Thyroid gland (tissue), 4 donors: Measurements from ENCODE around the gene TCF12. TPM values are rescaled to one million over a fixed set of nuclear protein-coding genes. Genes with fewer than 3 reads are reported as not detected.

Source experiments
- DNase-seq, 2 donors: peaks; one replicate each; pipeline ENCODE4 v3.0.0-alpha.2; 2019
- H3K27ac ChIP-seq, 3 donors: fragments of 200-600 bp; sonication (generic); 1 replicate in 2 of 3; 2 replicates in 1 of 3; pipeline ENCODE4 v1.5.1; 2016 to 2019; ENCODE audit warnings: mild to moderate bottlenecking in 1 of 3, moderate library complexity in 1 of 3
- H3K27me3 ChIP-seq: fragments of 200-600 bp; sonication (generic); one replicate; pipeline ENCODE4 v1.5.1; 2019
- H3K36me3 ChIP-seq, 2 donors: fragments of 200-600 bp; sonication (generic); one replicate each; pipeline ENCODE4 v1.5.1; 2016 to 2019
- H3K4me1 ChIP-seq, 2 donors: fragments of 200-600 bp; sonication (generic); one replicate each; pipeline ENCODE4 v1.5.1; 2017 to 2019
- H3K4me3 ChIP-seq, 3 donors: fragments of 200-600 bp; sonication (generic); replicated peaks in 1 of 3; 1 replicate in 2 of 3; 2 replicates in 1 of 3; pipeline ENCODE4 v1.5.1; 2016; ENCODE audit warnings: mild to moderate bottlenecking in 1 of 3
- H3K9me3 ChIP-seq: fragments of 200-600 bp; sonication (generic); one replicate; pipeline ENCODE4 v1.5.1; 2017
- CTCF ChIP-seq, 6 experiments: fragments of 200-600 bp in 3 of 6; fragments of 450-650 bp in 3 of 6; sonication (generic) in 3 of 6; IDR thresholded peaks; one replicate each; pipeline ENCODE4 v1.5.1; 2016 to 2019; ENCODE audit warnings: antibody characterized with exemption in 6 of 6, mild to moderate bottlenecking in 2 of 6, inconsistent platforms in 1 of 6, moderate library complexity in 1 of 6
- POLR2A ChIP-seq, 2 donors: fragments of 450-650 bp; IDR thresholded peaks; one replicate each; pipeline ENCODE4 v1.6.1; 2017; ENCODE audit warnings: antibody characterized with exemption in 2 of 2, mild to moderate bottlenecking in 2 of 2, moderate library complexity in 1 of 2
- WGBS, 2 donors: methylation state at CpG; one replicate each; pipeline ENCODE4 v1.1.5; 2017; 5-methylcytosine and 5-hydroxymethylcytosine counted together
- intact Hi-C: fragments of 100-400 bp; cut with DNase I; formaldehyde crosslinking; loops from one replicate; pipeline ENCODE4 v1.15.1; 2023
- total RNA-seq, 4 donors: library from RNA; depleted of rRNA; stranded (reverse); fragments of >200 nt; gene quantifications; one replicate each; pipeline ENCODE4 v1.2.3, GENCODE V29; 2016

The TCF12 gene
- total RNA-seq, 4 donors from 2014 or later: 54.8 to 156 (median 108) TPM

- no peak for TF ChIP-seq CTCF (IDR thresholded peaks at IDR 0.05)
- no peak for TF ChIP-seq POLR2A (IDR thresholded peaks at IDR 0.05)
- Histone ChIP-seq H3K4me3 (no peak overlapping the region), H3K9me3 (no peaks in the 10 kb centered on the region), H3K36me3 (no peaks in the 10 kb centered on the region), H3K27me3 (no peaks in the 10 kb centered on the region), H3K27ac (no peak overlapping the region), H3K4me1 (peaks cover 0 to 4% of the 10 kb centered on the region in 2 donors)
- 58 to 78% methylated on average over 3 of the region's 3 CpGs for whole genome bisulfite sequencing, 2 donors
- DNase-seq: no peak
- intact Hi-C loops: no loop called here
These were observed 165.7 kb downstream of the TCF12 start for GRCh38 chr15:57084192-57084591.

GRCh38 chr15:57085267-57085666, 166.8 kb downstream of the TCF12 start:
- no peaks in the 10 kb centered on the region for H3K36me3 ChIP-seq
- H3K4me3 ChIP-seq: no peak overlapping the region
- WGBS, 2 donors: 95 to 96% methylated on average over 4 of the region's 4 CpGs
- no peak for TF ChIP-seq POLR2A (IDR thresholded peaks at IDR 0.05)
- no peak for TF ChIP-seq CTCF (IDR thresholded peaks at IDR 0.05)
- no peaks in the 10 kb centered on the region for H3K27me3 ChIP-seq
- intact Hi-C loops: no loop called here
- H3K4me1 ChIP-seq: peaks cover 0 to under 1% of the 10 kb centered on the region in 2 donors
- no peak for DNase-seq
- no peaks in the 10 kb centered on the region for H3K9me3 ChIP-seq
- no peak overlapping the region for H3K27ac ChIP-seq

- Histone ChIP-seq H3K9me3 (no peaks in the 10 kb centered on the region), H3K4me1 (peaks cover 0 to 3% of the 10 kb centered on the region in 2 donors), H3K27me3 (no peaks in the 10 kb centered on the region), H3K27ac (no peak overlapping the region), H3K4me3 (no peak overlapping the region), H3K36me3 (no peaks in the 10 kb centered on the region)
- intact Hi-C loops: no loop called here
- 96 to 97% methylated on average over 4 of the region's 4 CpGs for WGBS, 2 donors
- DNase-seq: no peak
- TF ChIP-seq CTCF (IDR thresholded peaks at IDR 0.05) (no peak), POLR2A (IDR thresholded peaks at IDR 0.05) (no peak)
These were observed 168.5 kb downstream of the TCF12 start for GRCh38 chr15:57086857-57087427.

- no peak overlapping the region for H3K4me3 ChIP-seq
- no peak for TF ChIP-seq CTCF (IDR thresholded peaks at IDR 0.05)
- no peak for TF ChIP-seq POLR2A (IDR thresholded peaks at IDR 0.05)
- peaks cover 0 to 7% of the 10 kb centered on the region in 2 donors for H3K4me1 ChIP-seq
- 97 to 98% methylated on average over 6 of the region's 6 CpGs for WGBS, 2 donors
- H3K36me3 ChIP-seq: no peaks in the 10 kb centered on the region
- no peaks in the 10 kb centered on the region for H3K9me3 ChIP-seq
- H3K27ac ChIP-seq: no peak overlapping the region
- no peaks in the 10 kb centered on the region for H3K27me3 ChIP-seq
- intact Hi-C loops: no loop called here
- no peak for DNase-seq
These were observed 171.5 kb downstream of the TCF12 start for GRCh38 chr15:57089815-57090495.

- no peak overlapping the region for H3K27ac ChIP-seq
- no peak for TF ChIP-seq POLR2A (IDR thresholded peaks at IDR 0.05)
- TF ChIP-seq CTCF (IDR thresholded peaks at IDR 0.05): no peak
- DNase-seq: no peak
- no peak overlapping the region for H3K4me3 ChIP-seq
- H3K4me1 ChIP-seq: peaks cover 0 to 7% of the 10 kb centered on the region in 2 donors
- H3K36me3 ChIP-seq: no peaks in the 10 kb centered on the region
- intact Hi-C loops: no loop called here
- H3K9me3 ChIP-seq: no peaks in the 10 kb centered on the region
- H3K27me3 ChIP-seq: no peaks in the 10 kb centered on the region
- 85 to 88% methylated on average over 4 of the region's 4 CpGs for WGBS, 2 donors
These were observed 172.0 kb downstream of the TCF12 start for GRCh38 chr15:57090496-57090859.
